Erythroblast (primary cell): ENCODE data around the gene BMP6.

Experiments used
- GATA1 ChIP-seq: IDR thresholded peaks from 2 replicates; pipeline ENCODE4 v1.6.1; 2011; ENCODE audit warnings: low read depth, mild to moderate bottlenecking, control low read depth, low read length, moderate library complexity
- POLR2A ChIP-seq: IDR thresholded peaks from 2 replicates; pipeline ENCODE4 v1.6.1; 2011; ENCODE audit warnings: mild to moderate bottlenecking, low read length

DNA sequence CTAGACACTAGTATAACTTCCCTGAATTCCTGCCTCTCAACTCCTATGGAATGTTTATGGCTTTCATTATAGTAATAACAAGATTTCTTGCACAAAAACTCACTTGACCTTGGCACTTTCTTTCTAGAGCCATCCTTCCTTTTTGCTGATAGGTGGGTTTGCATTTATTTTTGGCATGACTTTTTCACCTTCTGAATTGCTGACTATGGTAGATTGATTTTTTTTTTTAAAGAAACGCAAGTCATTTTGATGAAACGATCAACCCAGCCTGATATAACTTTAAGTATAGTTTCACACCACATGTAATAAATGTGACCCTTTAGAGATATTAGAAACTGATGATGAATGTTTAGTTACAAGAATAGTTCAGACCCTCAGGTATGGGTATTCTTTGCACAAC lies 61.8 kb downstream of the BMP6 start:
- no peak for TF ChIP-seq POLR2A
- TF ChIP-seq GATA1: no peak
